Adipocyte (in vitro differentiated cells): ENCODE measurements around the gene FAM185A.

Experiments used
- DNase-seq: peaks from one replicate; pipeline ENCODE4 v3.0.0-alpha.2; 2015; ENCODE audit warnings: low read depth
- H3K27me3 ChIP-seq: replicated peaks from 2 replicates; pipeline ENCODE4 v1.7.0; 2013; ENCODE audit warnings: mild to moderate bottlenecking, low read length, moderate library complexity; ENCODE audit not compliant: control insufficient read depth, insufficient read depth
- H3K36me3 ChIP-seq: 2 replicates; pipeline ENCODE4 v1.7.0; 2013; ENCODE audit warnings: low read length, mild to moderate bottlenecking, moderate library complexity; ENCODE audit not compliant: control insufficient read depth, insufficient read depth, severe bottlenecking
- H3K4me1 ChIP-seq: 2 replicates; pipeline ENCODE4 v1.7.0; 2013; ENCODE audit warnings: mild to moderate bottlenecking, low read length, moderate library complexity; ENCODE audit not compliant: control insufficient read depth, insufficient read depth
- H3K4me3 ChIP-seq: 2 replicates; pipeline ENCODE4 v1.7.0; 2013; ENCODE audit warnings: mild to moderate bottlenecking, low read length, moderate library complexity
- H3K9ac ChIP-seq: 2 replicates; pipeline ENCODE4 v1.7.0; 2013; ENCODE audit warnings: mild to moderate bottlenecking, low read length, moderate library complexity
- H3K9me3 ChIP-seq: 2 replicates; pipeline ENCODE4 v1.7.0; 2013; ENCODE audit warnings: mild to moderate bottlenecking, low read length, moderate library complexity; ENCODE audit not compliant: control insufficient read depth

The FAM185A gene

GRCh38 chr7:102856036-102856435 lies 107.2 kb downstream of the FAM185A start:
- DNase-seq: no peak
- no peaks in the 10 kb centered on the region for H3K9me3 ChIP-seq
- H3K27me3 ChIP-seq: no peaks in the 10 kb centered on the region
- H3K4me3 ChIP-seq: no peak overlapping the region
- H3K4me1 ChIP-seq: peaks cover 17% of the 10 kb centered on the region
- no peak overlapping the region for H3K9ac ChIP-seq
- no peaks in the 10 kb centered on the region for H3K36me3 ChIP-seq
